GM04503 (cell line): ENCODE results near the gene DYNLT4.
"Not testable (repeated sequence)": the region's sequence is repeated elsewhere in the genome, so short reads cannot be mapped to it uniquely, and the experiment has no call there.

Source experiments
- DNase-seq: peaks from one replicate; pipeline ENCODE4 v3.0.0-alpha.2; 2012; ENCODE audit warnings: low read depth

The DYNLT4 gene

GRCh38 chr1:44806704-44807363 is at the start of gene DYNLT4:
Gene DYNLT4 (minus strand): TSS chr1:44807351. CDS start chr1:44806668, 683 bp downstream.
- DNase-seq, result no peak

DNA sequence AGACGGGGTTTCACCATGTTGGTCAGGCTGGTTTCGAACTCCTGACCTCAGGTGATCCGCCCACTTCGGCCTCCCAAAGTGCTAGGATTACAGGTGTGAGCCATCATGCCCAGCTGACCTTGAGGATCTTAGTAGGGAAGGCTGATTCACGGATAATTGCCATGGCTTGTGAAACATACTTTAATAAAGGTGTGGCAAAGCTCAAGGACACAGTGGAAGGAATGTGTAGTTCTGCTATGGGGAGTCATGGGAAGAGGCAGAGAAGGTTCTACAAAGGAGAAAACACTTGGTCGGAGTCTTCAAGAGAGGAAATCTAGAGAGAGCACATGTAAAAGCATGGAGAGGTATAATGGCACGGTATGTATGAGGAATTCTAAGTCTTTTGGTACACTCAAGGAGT is 48.6 kb upstream of the DYNLT4 start:
- no peak for DNase-seq

- no peak for DNase-seq
These were observed 47.8 kb upstream of the DYNLT4 start for GRCh38 chr1:44854970-44855369.

DNA sequence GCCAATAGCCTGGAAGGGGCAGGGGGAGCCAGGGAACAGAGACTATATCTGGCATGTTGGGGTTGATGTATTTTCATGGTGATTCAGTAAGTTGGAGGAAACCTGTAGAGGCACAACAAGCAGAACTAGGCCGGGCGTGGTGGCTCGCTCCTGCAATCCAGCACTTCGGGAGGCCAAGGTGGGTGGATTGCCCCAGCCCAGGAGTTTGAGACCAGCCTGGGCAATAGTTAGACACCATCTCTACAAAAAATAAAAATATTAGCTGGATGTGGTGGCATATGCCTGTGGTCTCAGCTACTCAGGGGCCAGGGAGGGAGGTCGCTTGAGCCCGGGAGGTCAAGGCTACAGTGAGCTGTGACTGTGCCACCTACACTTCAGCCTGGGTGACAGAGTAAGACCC is 46.0 kb upstream of the DYNLT4 start:
- DNase-seq, result no peak

- no peak for DNase-seq
These were observed 44.2 kb upstream of the DYNLT4 start for GRCh38 chr1:44851308-44851707.

GRCh38 chr1:44849575-44850132 is 42.5 kb upstream of the DYNLT4 start:
- DNase-seq, result no peak

GRCh38 chr1:44848456-44849181 is 41.5 kb upstream of the DYNLT4 start:
- DNase-seq, result no peak

GRCh38 chr1:44847845-44848244 is 40.7 kb upstream of the DYNLT4 start:
- no peak for DNase-seq

GRCh38 chr1:44846985-44847384 is 39.8 kb upstream of the DYNLT4 start:
- no peak for DNase-seq

- DNase-seq, result no peak
These were observed 35.9 kb upstream of the DYNLT4 start, which contains the start of gene PTCH2 for GRCh38 chr1:44842862-44843655. Gene PTCH2 (minus strand): TSS chr1:44843253. CDS start chr1:44842932, 321 bp downstream.

DNA sequence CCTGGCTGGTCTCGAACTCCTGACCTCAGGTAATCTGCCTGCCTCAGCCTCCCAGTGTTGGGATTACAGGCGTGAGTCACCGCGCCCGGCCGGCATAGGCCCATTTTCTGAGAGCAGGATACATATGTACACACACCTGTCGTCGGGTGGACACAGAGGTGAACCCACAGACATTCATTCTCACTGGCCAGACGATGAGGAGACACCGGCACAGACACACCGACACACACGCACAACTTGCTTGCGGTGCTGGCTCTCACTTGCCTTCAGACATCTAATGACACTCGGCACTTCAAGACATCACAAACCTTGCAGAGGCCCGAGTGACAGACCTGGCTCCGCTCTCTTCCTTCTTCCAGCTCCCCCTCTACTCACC is 35.3 kb upstream of the DYNLT4 start:
- DNase-seq, result no peak

DNA sequence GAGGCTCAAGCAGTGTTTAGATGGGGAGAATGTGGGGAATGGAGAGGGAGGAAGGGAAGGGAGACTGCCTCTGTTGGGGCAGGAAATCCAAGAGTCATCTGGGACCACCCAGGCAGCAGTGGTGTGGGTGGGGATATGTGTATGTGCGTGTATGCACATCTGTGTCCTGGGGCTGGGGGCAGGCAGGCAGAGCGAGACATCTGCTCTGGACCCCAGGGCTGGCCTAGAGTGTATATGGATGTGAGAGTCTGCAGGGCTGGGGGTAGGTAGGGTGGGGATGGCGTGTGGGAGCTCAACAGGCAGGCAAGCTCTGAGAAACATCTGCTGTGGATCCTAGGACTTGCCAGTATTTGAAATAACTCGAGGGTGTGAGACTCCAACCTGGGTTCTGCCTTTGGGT is 32.4 kb upstream of the DYNLT4 start:
- no peak for DNase-seq

DNA sequence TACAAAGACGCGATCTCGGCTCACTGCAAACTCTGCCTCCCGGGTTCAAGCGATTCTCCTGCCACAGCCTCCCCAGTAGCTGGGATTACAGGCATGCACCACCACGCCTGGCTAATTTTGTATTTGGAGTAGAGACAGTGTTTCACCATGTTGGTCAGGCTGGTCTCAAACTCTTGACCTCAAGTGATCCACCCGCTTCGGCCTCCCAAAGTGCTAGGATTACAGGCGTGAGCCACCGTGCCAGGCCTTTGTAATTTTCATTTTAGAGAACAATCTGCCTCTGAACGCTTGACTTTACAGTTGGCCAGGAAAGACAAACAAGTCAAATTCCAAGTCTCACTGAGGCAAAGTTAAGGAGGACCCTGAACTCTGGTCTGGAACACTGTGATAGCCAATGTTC is 31.1 kb upstream of the DYNLT4 start:
- not testable (repeated sequence) for DNase-seq

- no peak for DNase-seq
These were observed 28.9 kb upstream of the DYNLT4 start for GRCh38 chr1:44835738-44836675.

DNA sequence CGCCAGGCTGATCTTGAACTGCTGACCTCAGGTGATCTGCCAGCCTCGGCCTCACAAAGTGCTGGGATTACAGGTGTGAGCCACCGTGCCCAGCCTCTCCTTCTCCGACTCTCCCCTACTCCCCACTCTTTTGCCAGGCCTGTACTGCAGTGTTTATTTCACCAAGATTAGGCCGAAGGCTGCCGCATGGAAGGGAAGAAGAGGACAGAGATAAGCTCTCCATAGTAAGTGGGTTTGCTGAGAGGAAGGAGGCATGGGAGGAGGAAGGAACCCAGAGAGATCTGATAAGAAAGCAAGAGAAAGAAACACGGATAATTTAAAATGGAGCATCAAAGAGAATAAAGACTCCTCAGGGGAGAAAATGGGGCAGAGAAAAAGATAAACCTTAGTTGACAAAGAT is 27.2 kb upstream of the DYNLT4 start:
- no peak for DNase-seq

DNA sequence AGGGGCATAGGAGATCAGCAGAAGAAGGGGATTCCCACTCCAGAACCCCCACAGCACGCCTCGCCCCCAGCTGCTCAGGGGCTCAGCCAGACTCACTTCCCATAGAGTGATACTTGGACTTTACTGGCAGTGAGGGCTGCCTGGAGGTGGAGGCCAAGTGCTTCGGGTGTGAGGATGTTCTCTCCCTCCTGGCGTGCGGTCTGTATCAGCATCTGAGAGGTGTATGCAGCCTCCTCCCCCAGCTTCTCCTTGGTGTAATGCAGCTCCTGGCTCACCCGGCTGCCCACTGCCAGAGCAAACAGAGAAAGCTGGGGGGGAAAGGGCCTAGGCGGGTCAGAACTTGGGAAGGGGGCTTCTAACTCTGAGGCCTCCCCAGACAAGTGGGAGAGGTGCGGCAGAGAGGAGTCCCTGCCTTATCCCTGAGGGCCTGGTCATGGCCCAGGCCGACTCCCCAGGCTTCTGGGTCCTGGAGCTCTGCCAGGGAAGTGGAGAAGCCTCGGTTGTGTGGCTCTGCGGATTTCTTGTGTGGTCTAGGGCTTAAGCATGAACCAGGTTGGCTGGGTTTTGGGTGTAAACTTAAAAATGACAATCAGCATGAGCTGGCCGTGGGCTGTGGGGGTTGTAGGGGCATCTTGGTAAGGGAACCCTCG is 25.0 kb upstream of the DYNLT4 start:
- no peak for DNase-seq

GRCh38 chr1:44831516-44831915 is 24.4 kb upstream of the DYNLT4 start:
- no peak for DNase-seq

- DNase-seq, result no peak
These were observed 23.8 kb upstream of the DYNLT4 start for GRCh38 chr1:44830900-44831304.

- DNase-seq, result no peak
These were observed 22.6 kb upstream of the DYNLT4 start for GRCh38 chr1:44829506-44830384.
